ENCODE measurements around the gene DROSHA.

GRCh38 chr5:31504529-31504928, 27.4 kb downstream of the DROSHA start:
- TF ChIP-seq EZH2 (IDR thresholded peaks at IDR 0.05; ENCODE audit: borderline replicate concordance, low read depth, low read length, severe bottlenecking) (no peak), CTCF (IDR thresholded peaks at IDR 0.05; ENCODE audit: borderline replicate concordance, extremely low read depth, low read length, poor library complexity, severe bottlenecking) (no peak)

All from DND-41 (cell line).